PFSK-1 (cell line): ENCODE measurements around the gene THEMIS2.

Experiments
- FOXP2 ChIP-seq: optimal IDR thresholded peaks from 2 replicates; pipeline ENCODE3; 2011; ENCODE audit warnings: borderline replicate concordance, control low read depth, inconsistent platforms; ENCODE audit not compliant: insufficient read depth; ENCODE audit errors: extremely low read length, extremely low read depth
- POLR2AphosphoS5 ChIP-seq: IDR thresholded peaks from 2 replicates; pipeline ENCODE4 v1.6.1; 2012; ENCODE audit warnings: low read depth, mild to moderate bottlenecking, control low read depth, low read length, moderate library complexity
- SIN3A ChIP-seq: IDR thresholded peaks from 2 replicates; pipeline ENCODE4 v1.6.1; 2012; ENCODE audit warnings: mild to moderate bottlenecking, low read length, moderate library complexity, borderline replicate concordance; ENCODE audit not compliant: insufficient read depth
- TAF1 ChIP-seq: IDR thresholded peaks from 2 replicates; pipeline ENCODE4 v1.6.1; 2012; ENCODE audit warnings: low read length, control low read depth, borderline replicate concordance; ENCODE audit not compliant: insufficient read depth
- TF ChIP-seq, protein P1 (sequence below), 2 experiments: IDR thresholded peaks; 2 replicates each; pipeline versions ENCODE4 v1.6.1 to v1.8.0; 2011 to 2012; ENCODE audit warnings: low read depth in 2 of 2, low read length in 2 of 2, control low read depth in 1 of 2, inconsistent platforms in 1 of 2, mild to moderate bottlenecking in 1 of 2, moderate library complexity in 1 of 2; ENCODE audit not compliant: insufficient read depth in 1 of 2

Gene THEMIS2

DNA sequence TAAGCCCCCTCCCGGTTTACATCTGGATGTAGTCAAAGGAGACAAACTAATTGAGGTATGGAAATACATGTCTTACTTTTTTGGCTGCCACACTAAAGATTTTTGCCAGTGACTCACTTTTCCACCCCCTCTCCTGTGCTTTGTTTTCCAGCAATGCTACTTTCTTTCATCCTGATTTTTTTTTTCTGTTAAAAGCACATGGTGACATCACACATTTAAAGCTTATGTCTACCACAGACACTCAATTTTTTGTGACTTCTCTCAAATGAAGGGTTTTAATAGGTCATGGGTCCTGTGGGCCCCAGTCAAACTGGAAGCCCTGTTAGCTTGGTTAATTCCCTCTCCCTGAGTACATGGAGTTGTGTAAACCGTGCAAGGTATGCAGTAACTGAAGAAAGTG is 39.6 kb upstream of the THEMIS2 start:
- TF ChIP-seq, protein P1, sequence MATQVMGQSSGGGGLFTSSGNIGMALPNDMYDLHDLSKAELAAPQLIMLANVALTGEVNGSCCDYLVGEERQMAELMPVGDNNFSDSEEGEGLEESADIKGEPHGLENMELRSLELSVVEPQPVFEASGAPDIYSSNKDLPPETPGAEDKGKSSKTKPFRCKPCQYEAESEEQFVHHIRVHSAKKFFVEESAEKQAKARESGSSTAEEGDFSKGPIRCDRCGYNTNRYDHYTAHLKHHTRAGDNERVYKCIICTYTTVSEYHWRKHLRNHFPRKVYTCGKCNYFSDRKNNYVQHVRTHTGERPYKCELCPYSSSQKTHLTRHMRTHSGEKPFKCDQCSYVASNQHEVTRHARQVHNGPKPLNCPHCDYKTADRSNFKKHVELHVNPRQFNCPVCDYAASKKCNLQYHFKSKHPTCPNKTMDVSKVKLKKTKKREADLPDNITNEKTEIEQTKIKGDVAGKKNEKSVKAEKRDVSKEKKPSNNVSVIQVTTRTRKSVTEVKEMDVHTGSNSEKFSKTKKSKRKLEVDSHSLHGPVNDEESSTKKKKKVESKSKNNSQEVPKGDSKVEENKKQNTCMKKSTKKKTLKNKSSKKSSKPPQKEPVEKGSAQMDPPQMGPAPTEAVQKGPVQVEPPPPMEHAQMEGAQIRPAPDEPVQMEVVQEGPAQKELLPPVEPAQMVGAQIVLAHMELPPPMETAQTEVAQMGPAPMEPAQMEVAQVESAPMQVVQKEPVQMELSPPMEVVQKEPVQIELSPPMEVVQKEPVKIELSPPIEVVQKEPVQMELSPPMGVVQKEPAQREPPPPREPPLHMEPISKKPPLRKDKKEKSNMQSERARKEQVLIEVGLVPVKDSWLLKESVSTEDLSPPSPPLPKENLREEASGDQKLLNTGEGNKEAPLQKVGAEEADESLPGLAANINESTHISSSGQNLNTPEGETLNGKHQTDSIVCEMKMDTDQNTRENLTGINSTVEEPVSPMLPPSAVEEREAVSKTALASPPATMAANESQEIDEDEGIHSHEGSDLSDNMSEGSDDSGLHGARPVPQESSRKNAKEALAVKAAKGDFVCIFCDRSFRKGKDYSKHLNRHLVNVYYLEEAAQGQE (IDR thresholded peaks at IDR 0.05; ENCODE audit: insufficient read depth in 1 of 2, low read depth in 2 of 2, low read length in 2 of 2) = no peak
- no peak for TF ChIP-seq FOXP2
- TF ChIP-seq POLR2AphosphoS5 = no peak
- no peak for TF ChIP-seq SIN3A
- no peak for TF ChIP-seq TAF1

DNA sequence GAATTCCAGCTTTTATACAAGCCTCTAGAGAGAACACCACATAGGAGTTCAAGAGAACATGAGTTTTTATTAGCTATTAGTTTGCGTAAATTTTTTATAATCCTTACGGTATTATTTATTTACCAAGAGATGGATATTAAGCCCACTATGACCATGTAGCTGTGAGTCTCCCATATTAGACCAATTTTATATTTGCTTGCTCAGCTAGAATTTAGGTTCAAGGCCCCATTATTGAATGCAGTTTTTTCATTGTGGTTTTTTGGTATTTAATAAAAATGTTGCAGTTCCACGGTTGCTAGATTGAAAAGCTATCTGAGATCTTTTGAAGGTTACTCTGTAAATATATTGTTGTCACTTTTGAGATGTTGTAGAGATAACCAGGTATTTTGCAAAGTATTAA is 38.9 kb upstream of the THEMIS2 start:
- no peak for TF ChIP-seq POLR2AphosphoS5
- TF ChIP-seq SIN3A = no peak
- TF ChIP-seq, protein P1 (IDR thresholded peaks at IDR 0.05; ENCODE audit: insufficient read depth in 1 of 2, low read depth in 2 of 2, low read length in 2 of 2) = no peak
- no peak for TF ChIP-seq TAF1
- TF ChIP-seq FOXP2 = no peak

GRCh38 chr1:27835046-27835445 is 37.3 kb upstream of the THEMIS2 start:
- TF ChIP-seq SIN3A = no peak
- TF ChIP-seq POLR2AphosphoS5 = no peak
- no peak for TF ChIP-seq TAF1
- TF ChIP-seq, protein P1 (IDR thresholded peaks at IDR 0.05; ENCODE audit: insufficient read depth in 1 of 2, low read depth in 2 of 2, low read length in 2 of 2) = no peak
- no peak for TF ChIP-seq FOXP2

DNA sequence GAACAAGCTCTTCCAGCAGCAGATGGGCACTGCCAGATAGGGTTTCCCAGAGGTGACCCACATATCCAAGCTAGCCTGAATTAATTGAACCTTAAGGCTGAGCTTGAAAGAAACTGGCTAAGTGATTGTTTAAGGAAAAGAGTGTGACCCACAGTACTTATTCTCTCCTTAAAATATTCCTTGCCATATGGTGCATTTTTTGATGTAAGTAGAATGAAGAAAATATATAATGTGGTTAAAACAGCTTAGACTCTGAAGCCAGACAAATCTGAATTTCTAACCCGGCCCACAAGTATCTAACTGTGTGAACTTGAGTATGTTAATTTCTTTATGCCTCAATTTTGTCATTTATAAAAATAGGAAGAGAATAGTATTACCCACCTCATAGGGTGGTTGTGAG is 36.8 kb upstream of the THEMIS2 start:
- TF ChIP-seq FOXP2 (no peak), TAF1 (no peak), SIN3A (no peak), POLR2AphosphoS5 (no peak)
- TF ChIP-seq, protein P1 (IDR thresholded peaks at IDR 0.05; ENCODE audit: insufficient read depth in 1 of 2, low read depth in 2 of 2, low read length in 2 of 2) = no peak

- TF ChIP-seq FOXP2 (no peak), SIN3A (no peak), TAF1 (no peak), POLR2AphosphoS5 (no peak)
- TF ChIP-seq, protein P1 (IDR thresholded peaks at IDR 0.05; ENCODE audit: insufficient read depth in 1 of 2, low read depth in 2 of 2, low read length in 2 of 2) = no peak
These were observed 22.4 kb upstream of the THEMIS2 start for GRCh38 chr1:27849951-27850350.
